NCI-H2171 (cell line): ENCODE results near the gene PARP8.

ENCODE experiments used
- DNase-seq: peaks from one replicate; lab custom pipeline; 2025; lab: John Stamatoyannopoulos, UW

Gene PARP8

GRCh38 chr5:50846261-50846660 lies 179.8 kb downstream of the PARP8 start:
- no peak for DNase-seq

- no peak for DNase-seq
Measured at GRCh38 chr5:50849554-50849953, 183.1 kb downstream of the PARP8 start.

GRCh38 chr5:50853151-50853550 lies 186.7 kb downstream of the PARP8 start:
- DNase-seq = no peak

GRCh38 chr5:50854082-50854481 lies 187.6 kb downstream of the PARP8 start:
- no peak for DNase-seq

GRCh38 chr5:50855001-50855400 lies 188.6 kb downstream of the PARP8 start:
- no peak for DNase-seq

- no peak for DNase-seq
Measured at GRCh38 chr5:50856401-50857119, 190.1 kb downstream of the PARP8 start.

- DNase-seq = no peak
Measured at GRCh38 chr5:50863534-50864170, 197.2 kb downstream of the PARP8 start.

GRCh38 chr5:50864466-50864865 lies 198.0 kb downstream of the PARP8 start:
- no peak for DNase-seq

GRCh38 chr5:50866415-50866814 lies 200.0 kb downstream of the PARP8 start:
- DNase-seq = no peak

- no peak for DNase-seq
Measured at GRCh38 chr5:50867140-50867539, 200.7 kb downstream of the PARP8 start.

- DNase-seq = no peak
Measured at GRCh38 chr5:50873595-50874277, 207.3 kb downstream of the PARP8 start.

- no peak for DNase-seq
Measured at GRCh38 chr5:50874306-50875001, 208.0 kb downstream of the PARP8 start.

GRCh38 chr5:50875002-50875344 lies 208.5 kb downstream of the PARP8 start:
- no peak for DNase-seq

- DNase-seq = no peak
Measured at GRCh38 chr5:50878470-50878869, 212.0 kb downstream of the PARP8 start.

GRCh38 chr5:50881407-50881806 lies 215.0 kb downstream of the PARP8 start:
- DNase-seq = no peak

GRCh38 chr5:50886657-50887345 lies 220.4 kb downstream of the PARP8 start:
- no peak for DNase-seq

GRCh38 chr5:50887889-50888633 lies 221.6 kb downstream of the PARP8 start:
- no peak for DNase-seq

- no peak for DNase-seq
Measured at GRCh38 chr5:50888751-50889150, 222.3 kb downstream of the PARP8 start.

GRCh38 chr5:50889790-50890189 lies 223.4 kb downstream of the PARP8 start:
- no peak for DNase-seq
